HAP-1 (cell line): ENCODE measurements around the gene FAM171A1.

Experiments used
- DNase-seq, 2 experiments: peaks; one replicate each; pipeline ENCODE4 v3.0.0-alpha.2; 2016 to 2020; ENCODE audit warnings: low spot score in 2 of 2
- H3K27me3 ChIP-seq: fragments of 250-450 bp; sonication (Bioruptor Pico); 2 replicates; pipeline ENCODE4 v1.5.1; 2020; ENCODE audit warnings: low read depth, mild to moderate bottlenecking, moderate library complexity
- H3K36me3 ChIP-seq: fragments of 250-450 bp; sonication (Bioruptor Pico); replicated peaks from 2 replicates; pipeline ENCODE4 v1.5.1; 2020; ENCODE audit warnings: mild to moderate bottlenecking
- H3K4me1 ChIP-seq: fragments of 250-450 bp; sonication (Bioruptor Pico); 2 replicates; pipeline ENCODE4 v1.5.1; 2020; ENCODE audit warnings: mild to moderate bottlenecking
- H3K4me3 ChIP-seq: fragments of 250-450 bp; sonication (Bioruptor Pico); 2 replicates; pipeline ENCODE4 v1.5.1; 2020; ENCODE audit warnings: mild to moderate bottlenecking, moderate library complexity
- H3K9me3 ChIP-seq: fragments of 250-450 bp; sonication (Bioruptor Pico); 2 replicates; pipeline ENCODE4 v1.5.1; 2020; ENCODE audit warnings: mild to moderate bottlenecking, moderate library complexity
- in situ Hi-C: fragments of 300-500 bp; cut with MboI; formaldehyde crosslinking; loops from 3 replicates; pipeline ENCODE4 v1.14.3; 2020; ENCODE audit warnings: low sequenced_read_pairs, inconsistent platforms, mixed read lengths

The FAM171A1 gene

DNA sequence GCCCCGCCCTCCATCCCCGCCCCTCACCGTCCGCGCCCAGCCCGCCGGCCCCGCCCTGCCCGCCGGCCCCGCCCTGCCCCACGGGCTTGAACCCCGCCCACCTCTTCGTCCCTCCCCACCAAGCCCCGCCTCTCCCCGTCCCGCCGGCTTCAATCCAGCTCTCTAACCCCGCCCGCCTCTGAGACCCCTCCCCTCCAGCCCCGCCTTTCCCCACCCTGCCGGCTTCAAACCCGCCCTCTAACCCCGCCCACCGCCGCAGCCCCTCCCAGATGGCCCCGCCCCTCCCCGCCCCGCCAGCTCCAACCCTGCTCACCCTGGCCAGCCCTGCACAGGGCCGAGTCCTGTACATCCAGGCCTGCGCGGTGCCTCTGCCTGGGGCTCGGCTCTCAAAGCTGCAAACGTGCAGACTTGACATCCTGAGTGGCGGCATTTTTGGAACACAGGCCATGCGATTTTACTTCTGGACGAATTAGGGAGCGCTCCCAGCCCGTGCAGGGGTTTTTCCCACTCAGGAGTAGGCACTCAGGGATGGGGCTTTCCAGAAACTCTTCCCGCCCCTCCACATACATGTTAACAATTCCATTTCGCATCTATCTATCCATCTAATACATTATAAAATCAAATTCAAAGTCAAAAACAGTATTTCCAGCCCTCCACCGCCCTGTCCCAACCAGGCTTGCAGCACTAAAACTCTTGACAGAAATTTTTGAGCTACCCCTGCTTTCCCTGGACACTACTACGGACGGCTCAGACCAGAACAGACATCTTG, 202.1 kb downstream of the FAM171A1 start:
- Histone ChIP-seq H3K4me1 (peaks cover 27% of the 10 kb centered on the region), H3K27me3 (no peaks in the 10 kb centered on the region), H3K9me3 (no peaks in the 10 kb centered on the region), H3K36me3 (no peaks in the 10 kb centered on the region), H3K4me3 (no peak overlapping the region)
- in situ Hi-C loops: no loop called here
- DNase-seq: peak; percentile 90 to 98

GRCh38 chr10:15168291-15168785, 202.8 kb downstream of the FAM171A1 start, which contains the start of gene NMT2:
Gene NMT2, minus strand, starts transcription at chr10:15168693. Its CDS starts 81 bp downstream, at chr10:15168612.
- in situ Hi-C loops: no loop called here
- Histone ChIP-seq H3K4me3 (peak within 1 kb of the TSS; percentile 65), H3K36me3 (no peaks in the 10 kb centered on the region; the same call in 1 of the 2 replicates), H3K27me3 (no peaks in the 10 kb centered on the region), H3K4me1 (peaks cover 31% of the 10 kb centered on the region), H3K9me3 (no peaks in the 10 kb centered on the region)
- DNase-seq: peak in 1 of 2 experiments; percentile 78

GRCh38 chr10:15167411-15168290, 203.4 kb downstream of the FAM171A1 start:
- Histone ChIP-seq H3K9me3 (no peaks in the 10 kb centered on the region), H3K27me3 (no peaks in the 10 kb centered on the region), H3K4me3 (peak overlapping the region; percentile 65), H3K36me3 (no peaks in the 10 kb centered on the region; the same call in 1 of the 2 replicates), H3K4me1 (peaks cover 36% of the 10 kb centered on the region)
- DNase-seq: peak; percentile 52 to 75
- in situ Hi-C loops: no loop called here

- peak in 1 of 2 experiments; percentile 90 for DNase-seq
- Histone ChIP-seq H3K36me3 (no peaks in the 10 kb centered on the region; the same call in 1 of the 2 replicates), H3K4me1 (peaks cover 36% of the 10 kb centered on the region), H3K4me3 (peak overlapping the region; percentile 65), H3K27me3 (no peaks in the 10 kb centered on the region), H3K9me3 (no peaks in the 10 kb centered on the region)
- in situ Hi-C loops: no loop called here
Observed at GRCh38 chr10:15166325-15166724, 204.8 kb downstream of the FAM171A1 start.

GRCh38 chr10:15163253-15163828, 207.7 kb downstream of the FAM171A1 start:
- in situ Hi-C loops: no loop called here
- no peaks in the 10 kb centered on the region for H3K27me3 ChIP-seq
- no peaks in the 10 kb centered on the region; the same call in 1 of the 2 replicates for H3K36me3 ChIP-seq
- DNase-seq: peak in 1 of 2 experiments; percentile 15
- peaks cover 21% of the 10 kb centered on the region for H3K4me1 ChIP-seq
- H3K9me3 ChIP-seq: no peaks in the 10 kb centered on the region
- H3K4me3 ChIP-seq: no peak overlapping the region
